ENCODE measurements around the gene BBS2. TPM values are rescaled to one million over a fixed set of nuclear protein-coding genes. Genes with fewer than 3 reads are reported as not detected.

Gene BBS2
- total and polyA plus RNA-seq, 2 experiments from 2014 or later = 13.7 to 25.2 TPM

- H3K4me3 ChIP-seq = no peak overlapping the region
- no peaks in the 10 kb centered on the region; the same call in 1 of the 2 replicates for H3K4me1 ChIP-seq (ENCODE audit: insufficient read depth)
- Mint-ChIP-seq H3K27me3 (ENCODE audit: insufficient read depth, low read depth, poor library complexity) (no peaks in the 10 kb centered on the region), H3K4me3 (no peak overlapping the region), H3K9me3 (no peaks in the 10 kb centered on the region), H3K36me3 (ENCODE audit: low read depth) (peaks cover 15% of the 10 kb centered on the region), H3K4me1 (no peaks in the 10 kb centered on the region; the same call in 2 of the 3 replicates), H3K27ac (no peak overlapping the region)
- H3F3A ChIP-seq (replicated peaks; ENCODE audit: low read depth) = no peaks in the 10 kb centered on the region
- no peaks in the 10 kb centered on the region for H3K27me3 ChIP-seq (ENCODE audit: insufficient read depth)
- H3K79me2 ChIP-seq (replicated peaks; ENCODE audit: insufficient read depth) = no peaks in the 10 kb centered on the region
- H4K20me1 ChIP-seq (replicated peaks; ENCODE audit: insufficient read depth) = no peaks in the 10 kb centered on the region; the same call in 1 of the 2 replicates
- no peak for TF ChIP-seq EZH2phosphoT487 (IDR thresholded peaks at IDR 0.05; ENCODE audit: unreplicated experiment)
- no peak for TF ChIP-seq REST (IDR thresholded peaks at IDR 0.05; ENCODE audit: unreplicated experiment)
- no peak for TF ChIP-seq ZNF462 (CRISPR knock-in tag; IDR thresholded peaks at IDR 0.05)
- TF ChIP-seq CTCF (conservative IDR thresholded peaks at IDR 0.05; ENCODE audit: low read depth in 2 of 2) = no peak
- TF ChIP-seq POLR2AphosphoS5 (IDR thresholded peaks at IDR 0.05; ENCODE audit: low read depth) = no peak
- no peak for TF ChIP-seq ETS1 (IDR thresholded peaks at IDR 0.05)
- no peak for TF ChIP-seq ZNF331 (CRISPR knock-in tag; IDR thresholded peaks at IDR 0.05; ENCODE audit: low read depth)
- TF ChIP-seq ZNF114 (CRISPR knock-in tag; IDR thresholded peaks at IDR 0.05) = no peak
- H2AFZ ChIP-seq = no peak overlapping the region
- no peak for DNase-seq (ENCODE audit: low spot score)
- no peak overlapping the region for H3K27ac ChIP-seq (ENCODE audit: low read depth)
- no peak overlapping the region for H3K4me2 ChIP-seq
- peaks cover 2% of the 10 kb centered on the region for H3K36me3 ChIP-seq (ENCODE audit: insufficient read depth)
- H3K9me2 ChIP-seq (ENCODE audit: insufficient read depth) = no peaks in the 10 kb centered on the region
- ATAC-seq = no peak
These were observed 38.2 kb downstream of the BBS2 start for GRCh38 chr16:56481468-56482122.
